Measurements from ENCODE around the gene HDAC4.

DNA sequence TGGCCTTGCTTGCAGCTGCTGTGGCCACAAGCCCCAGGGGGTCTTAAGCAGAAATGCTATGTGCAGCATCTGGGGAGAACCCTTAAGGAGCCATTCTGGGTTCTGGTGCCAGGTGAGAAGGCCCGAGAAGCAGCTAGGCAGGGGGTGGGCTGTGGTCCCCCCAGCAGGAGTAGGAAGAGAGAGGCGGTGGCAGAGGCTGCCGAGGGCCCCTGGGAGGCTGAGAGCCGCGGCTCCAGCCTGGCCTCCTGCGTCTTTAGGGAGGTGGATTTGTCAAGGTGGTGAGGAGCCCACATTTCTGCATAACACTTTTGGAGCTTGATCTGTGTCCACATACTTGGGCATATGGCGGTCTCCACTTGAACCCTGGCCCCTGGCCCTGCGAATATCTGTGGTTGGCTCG, 356.5 kb downstream of the HDAC4 start:
- TF ChIP-seq, protein P1, sequence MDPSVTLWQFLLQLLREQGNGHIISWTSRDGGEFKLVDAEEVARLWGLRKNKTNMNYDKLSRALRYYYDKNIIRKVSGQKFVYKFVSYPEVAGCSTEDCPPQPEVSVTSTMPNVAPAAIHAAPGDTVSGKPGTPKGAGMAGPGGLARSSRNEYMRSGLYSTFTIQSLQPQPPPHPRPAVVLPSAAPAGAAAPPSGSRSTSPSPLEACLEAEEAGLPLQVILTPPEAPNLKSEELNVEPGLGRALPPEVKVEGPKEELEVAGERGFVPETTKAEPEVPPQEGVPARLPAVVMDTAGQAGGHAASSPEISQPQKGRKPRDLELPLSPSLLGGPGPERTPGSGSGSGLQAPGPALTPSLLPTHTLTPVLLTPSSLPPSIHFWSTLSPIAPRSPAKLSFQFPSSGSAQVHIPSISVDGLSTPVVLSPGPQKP (IDR thresholded peaks at IDR 0.05; ENCODE audit: borderline replicate concordance, low read depth, low read length) = no peak
- TF ChIP-seq POLR2A (IDR thresholded peaks at IDR 0.05; ENCODE audit: low read depth, low read length) (no peak), CTCF (conservative IDR thresholded peaks at IDR 0.05; ENCODE audit: low read depth, low read length) (no peak), FOS (IDR thresholded peaks at IDR 0.05; ENCODE audit: low read depth, low read length) (no peak), CHD1 (IDR thresholded peaks at IDR 0.05; ENCODE audit: low read depth, low read length) (no peak), RCOR1 (IDR thresholded peaks at IDR 0.05; ENCODE audit: insufficient replicate concordance, low read length) (no peak), USF2 (IDR thresholded peaks at IDR 0.05; ENCODE audit: low read depth, low read length) (no peak), RAD21 (IDR thresholded peaks at IDR 0.05; ENCODE audit: low read length) (no peak)

Data from IMR-90 (cell line).